Gastrocnemius medialis (tissue), 4 donors: ENCODE measurements around the gene SYCN.

Experiments used
- POLR2A ChIP-seq, 2 donors: fragments of 450-650 bp; IDR thresholded peaks; one replicate each; pipeline ENCODE4 v1.6.1; 2017; ENCODE audit warnings: antibody characterized with exemption in 2 of 2, mild to moderate bottlenecking in 2 of 2, moderate library complexity in 2 of 2
- TF ChIP-seq, protein P1 (sequence below), 5 experiments: fragments of 450-650 bp in 3 of 5; fragments of 200-600 bp in 2 of 5; sonication (generic) in 2 of 5; IDR thresholded peaks in 4 of 5; conservative IDR thresholded peaks in 1 of 5; 1 replicate in 4 of 5; 2 replicates in 1 of 5; pipeline ENCODE4 v1.5.1; 2016 to 2019; ENCODE audit warnings: antibody characterized with exemption in 5 of 5, mild to moderate bottlenecking in 3 of 5, moderate library complexity in 3 of 5

DNA sequence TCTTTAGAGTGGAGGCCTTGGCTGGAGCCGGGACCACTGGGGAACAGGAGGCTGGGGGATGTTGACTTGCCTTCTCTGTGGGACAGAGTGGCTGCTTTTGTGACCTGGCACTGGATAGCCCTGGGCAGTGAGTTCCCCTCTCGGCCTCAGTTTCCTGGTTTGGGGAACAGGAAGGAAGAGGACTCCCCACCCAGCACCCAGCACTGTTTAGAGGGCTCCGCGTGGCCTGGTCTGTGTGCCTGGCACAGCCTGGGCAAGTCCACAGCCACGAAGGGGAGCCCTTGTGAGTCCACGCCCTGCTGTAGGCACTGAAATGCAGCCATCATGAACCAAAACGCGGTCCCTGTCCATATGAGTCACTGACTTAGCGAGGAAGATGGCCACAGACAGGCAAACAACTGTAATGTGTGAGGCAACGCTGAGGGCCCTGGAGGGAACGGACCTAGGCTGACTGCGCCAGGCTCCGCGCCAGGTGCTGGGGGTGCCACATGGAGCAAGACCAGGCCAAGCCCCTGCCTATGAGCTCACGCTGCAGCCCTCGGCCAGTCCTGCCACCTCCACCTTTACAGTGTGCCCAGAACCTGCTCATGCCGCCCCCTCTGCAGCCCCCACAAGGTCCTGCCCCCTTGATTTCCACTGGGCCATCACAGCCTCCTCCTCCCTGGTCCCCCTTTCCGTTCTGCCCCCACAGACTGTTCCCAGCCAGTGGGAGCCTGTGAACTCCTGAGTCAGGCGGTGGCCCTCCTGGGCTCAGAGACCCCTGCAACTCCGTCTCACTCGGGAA is 43.0 kb downstream of the SYCN start:
- TF ChIP-seq, protein P1, sequence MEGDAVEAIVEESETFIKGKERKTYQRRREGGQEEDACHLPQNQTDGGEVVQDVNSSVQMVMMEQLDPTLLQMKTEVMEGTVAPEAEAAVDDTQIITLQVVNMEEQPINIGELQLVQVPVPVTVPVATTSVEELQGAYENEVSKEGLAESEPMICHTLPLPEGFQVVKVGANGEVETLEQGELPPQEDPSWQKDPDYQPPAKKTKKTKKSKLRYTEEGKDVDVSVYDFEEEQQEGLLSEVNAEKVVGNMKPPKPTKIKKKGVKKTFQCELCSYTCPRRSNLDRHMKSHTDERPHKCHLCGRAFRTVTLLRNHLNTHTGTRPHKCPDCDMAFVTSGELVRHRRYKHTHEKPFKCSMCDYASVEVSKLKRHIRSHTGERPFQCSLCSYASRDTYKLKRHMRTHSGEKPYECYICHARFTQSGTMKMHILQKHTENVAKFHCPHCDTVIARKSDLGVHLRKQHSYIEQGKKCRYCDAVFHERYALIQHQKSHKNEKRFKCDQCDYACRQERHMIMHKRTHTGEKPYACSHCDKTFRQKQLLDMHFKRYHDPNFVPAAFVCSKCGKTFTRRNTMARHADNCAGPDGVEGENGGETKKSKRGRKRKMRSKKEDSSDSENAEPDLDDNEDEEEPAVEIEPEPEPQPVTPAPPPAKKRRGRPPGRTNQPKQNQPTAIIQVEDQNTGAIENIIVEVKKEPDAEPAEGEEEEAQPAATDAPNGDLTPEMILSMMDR (IDR thresholded peaks at IDR 0.05 in 4 of 5, conservative IDR thresholded peaks at IDR 0.05 in 1 of 5), result no peak
- no peak for TF ChIP-seq POLR2A (IDR thresholded peaks at IDR 0.05)
